ENCODE measurements around the gene RBBP8NL. TPM values are rescaled to one million over a fixed set of nuclear protein-coding genes. Genes with fewer than 3 reads are reported as not detected.

RBBP8NL gene
- total RNA-seq, 1 experiment from 2014 or later, result not detected

GRCh38 chr20:62360854-62361798 lies 66.2 kb downstream of the RBBP8NL start:
- Histone ChIP-seq H3K27me3 (no peaks in the 10 kb centered on the region), H3K9me3 (no peaks in the 10 kb centered on the region), H3K36me3 (peaks cover 32% of the 10 kb centered on the region), H3K4me3 (no peak overlapping the region)
- DNase-seq, result no peak

Other genes with a start within 250 kb of the RBBP8NL start
- 87.3 and 102 TPM in 2 replicates for gene MTG2, start 244.5 kb downstream of the RBBP8NL start, total RNA-seq (2014; rRNA removed; shearing (Covaris generic); ENCODE audit: low replicate concordance)
- not detected in 2 replicates for gene HRH3, start 207.3 kb downstream of the RBBP8NL start, total RNA-seq (2014; rRNA removed; shearing (Covaris generic); ENCODE audit: low replicate concordance)
- gene OSBPL2, start 189.0 kb downstream of the RBBP8NL start, total RNA-seq (2014; rRNA removed; shearing (Covaris generic); ENCODE audit: low replicate concordance), result 18.4 TPM in 2 replicates
- 264 and 328 TPM in 2 replicates for gene ADRM1, start 124.5 kb downstream of the RBBP8NL start, total RNA-seq (2014; rRNA removed; shearing (Covaris generic); ENCODE audit: low replicate concordance)
- 12.8 and 22.2 TPM in 2 replicates for gene LAMA5, start 60.2 kb downstream of the RBBP8NL start, total RNA-seq (2014; rRNA removed; shearing (Covaris generic); ENCODE audit: low replicate concordance)
- 2,164 and 3,269 TPM in 2 replicates for gene RPS21, start 40.4 kb downstream of the RBBP8NL start, total RNA-seq (2014; rRNA removed; shearing (Covaris generic); ENCODE audit: low replicate concordance)
- gene CABLES2, start 20.3 kb downstream of the RBBP8NL start, total RNA-seq (2014; rRNA removed; shearing (Covaris generic); ENCODE audit: low replicate concordance), result 1.3 and 6.0 TPM in 2 replicates
- 1.6 TPM in 1 of 2 replicates, not detected in the other for gene GATA5, start 48.5 kb upstream of the RBBP8NL start, total RNA-seq (2014; rRNA removed; shearing (Covaris generic); ENCODE audit: low replicate concordance)
- 10.7 and 23.0 TPM in 2 replicates for gene SLCO4A1, start 215.0 kb upstream of the RBBP8NL start, total RNA-seq (2014; rRNA removed; shearing (Covaris generic); ENCODE audit: low replicate concordance)

All from MG63 (cell line).